ENCODE data around the gene C6orf120.

- TF ChIP-seq, protein P1, sequence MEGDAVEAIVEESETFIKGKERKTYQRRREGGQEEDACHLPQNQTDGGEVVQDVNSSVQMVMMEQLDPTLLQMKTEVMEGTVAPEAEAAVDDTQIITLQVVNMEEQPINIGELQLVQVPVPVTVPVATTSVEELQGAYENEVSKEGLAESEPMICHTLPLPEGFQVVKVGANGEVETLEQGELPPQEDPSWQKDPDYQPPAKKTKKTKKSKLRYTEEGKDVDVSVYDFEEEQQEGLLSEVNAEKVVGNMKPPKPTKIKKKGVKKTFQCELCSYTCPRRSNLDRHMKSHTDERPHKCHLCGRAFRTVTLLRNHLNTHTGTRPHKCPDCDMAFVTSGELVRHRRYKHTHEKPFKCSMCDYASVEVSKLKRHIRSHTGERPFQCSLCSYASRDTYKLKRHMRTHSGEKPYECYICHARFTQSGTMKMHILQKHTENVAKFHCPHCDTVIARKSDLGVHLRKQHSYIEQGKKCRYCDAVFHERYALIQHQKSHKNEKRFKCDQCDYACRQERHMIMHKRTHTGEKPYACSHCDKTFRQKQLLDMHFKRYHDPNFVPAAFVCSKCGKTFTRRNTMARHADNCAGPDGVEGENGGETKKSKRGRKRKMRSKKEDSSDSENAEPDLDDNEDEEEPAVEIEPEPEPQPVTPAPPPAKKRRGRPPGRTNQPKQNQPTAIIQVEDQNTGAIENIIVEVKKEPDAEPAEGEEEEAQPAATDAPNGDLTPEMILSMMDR (IDR thresholded peaks at IDR 0.05): no peak
- no peak for TF ChIP-seq POLR2A (IDR thresholded peaks at IDR 0.05)
Observed at GRCh38 chr6:169752074-169752623, 50.2 kb downstream of the C6orf120 start.

All from lower leg skin (tissue), 3 donors.